Adrenal gland (tissue), 12 donors: ENCODE results near the gene CNKSR3. TPM values are rescaled to one million over a fixed set of nuclear protein-coding genes. Genes with fewer than 3 reads are reported as not detected.

Experiments used
- DNase-seq, 7 donors: peaks; one replicate each; pipeline ENCODE4 v3.0.0-alpha.2; 2019 to 2020
- H3K27ac ChIP-seq, 5 donors: fragments of 200-600 bp; sonication (generic) in 4 of 5; 1 replicate in 3 of 5; 2 replicates in 2 of 5; pipeline versions ENCODE4 v1.5.1 to v1.8.0; 2016 to 2020; ENCODE audit warnings: mild to moderate bottlenecking in 1 of 5
- H3K27me3 ChIP-seq: fragments of 200-600 bp; 2 replicates; pipeline ENCODE4 v1.8.0; 2021
- H3K36me3 ChIP-seq, 2 donors: fragments of 200-600 bp; replicated peaks in 1 of 2; 1 replicate in 1 of 2; 2 replicates in 1 of 2; pipeline versions ENCODE4 v1.5.1 to v1.8.0; 2018 to 2022
- H3K4me1 ChIP-seq, 2 donors: fragments of 200-600 bp; replicated peaks in 1 of 2; 1 replicate in 1 of 2; 2 replicates in 1 of 2; pipeline versions ENCODE4 v1.5.1 to v1.8.0; 2018 to 2021
- H3K4me3 ChIP-seq, 4 donors: fragments of 200-600 bp; sonication (generic) in 3 of 4; one replicate each; pipeline ENCODE4 v1.5.1; 2016 to 2018
- H3K9me3 ChIP-seq, 3 donors: fragments of 200-600 bp; sonication (generic) in 1 of 3; replicated peaks in 1 of 3; 1 replicate in 2 of 3; 2 replicates in 1 of 3; pipeline versions ENCODE4 v1.5.1 to v1.8.0; 2016 to 2021
- CTCF ChIP-seq, 6 experiments: fragments of 450-650 bp in 4 of 6; fragments of 200-600 bp in 2 of 6; sonication (generic) in 1 of 6; IDR thresholded peaks; 1 replicate in 5 of 6; 2 replicates in 1 of 6; pipeline versions ENCODE4 v1.5.1 to v1.8.0; 2016 to 2021; ENCODE audit warnings: antibody characterized with exemption in 6 of 6, mild to moderate bottlenecking in 2 of 6, moderate library complexity in 1 of 6
- POLR2A ChIP-seq, 2 donors: fragments of 450-650 bp; IDR thresholded peaks; one replicate each; pipeline ENCODE4 v1.6.1; 2017; ENCODE audit warnings: antibody characterized with exemption in 2 of 2, mild to moderate bottlenecking in 2 of 2, moderate library complexity in 1 of 2
- WGBS, 4 donors: extraction: QIAGEN DNeasy Blood & Tissue Kit in 2 of 4; methylation state at CpG; one replicate each; pipeline versions ENCODE4 v1.1.5 to v1.1.7; 2013 to 2017; 5-methylcytosine and 5-hydroxymethylcytosine counted together
- intact Hi-C, 2 donors: fragments of 100-400 bp; cut with DNase I; formaldehyde crosslinking; loops; one replicate each; pipeline versions ENCODE4 v1.14.1 to v1.15.0; 2022 to 2023
- polyA plus RNA-seq, 3 donors: library from polyadenylated mRNA; stranded (reverse); fragments of 200-250 nt in 2 of 3; fragments of 350-450 nt in 1 of 3; fragmentation: Illumina TruSeq in 1 of 3; extraction: RNeasy Lipid Tissue Mini Kit (QIAGEN cat#74804) in 1 of 3; gene quantifications; one replicate each; pipeline ENCODE4 v1.2.3, GENCODE V29; 2013 to 2014
- total RNA-seq, 9 donors: library from RNA; depleted of rRNA in 4 of 9; stranded (reverse); fragments of >200 nt in 4 of 9; fragments of 120-200 nt in 1 of 9; fragmentation: NEBNext Ultra II Directional in 1 of 9; extraction: Animal tissue kit (Norgen Biotek cat#: 25700) in 1 of 9; gene quantifications; one replicate each; pipeline versions ENCODE4 v1.1.0 to v1.2.4, GENCODE V29; 2013 to 2023
- donor health status: healthy with polysubstance abuse.
- donor health status: Bipolar disorder and iron deficiency.
- donor health status: DM: yes; HTN: yes; CAD: no.
- donor health status: DM: no; HTN: no; CAD: no.
- donor health status: DM: no; HTN: no; CAD: no.
- donor health status: DM: yes; HTN: yes; CAD: no.

Gene CNKSR3
- total and polyA plus RNA-seq, 12 donors = 1.1 to 10.7 (median 2.5) TPM

GRCh38 chr6:154555073-154555677, 44.7 kb upstream of the CNKSR3 start:
- no peaks in the 10 kb centered on the region for H3K9me3 ChIP-seq

GRCh38 chr6:154554491-154554890, 44.0 kb upstream of the CNKSR3 start:
- TF ChIP-seq CTCF (IDR thresholded peaks at IDR 0.05) = no peak
- no peak for TF ChIP-seq POLR2A (IDR thresholded peaks at IDR 0.05)
- WGBS, 4 donors = 80 to 89% (median 85%) methylated on average over 6 of the region's 6 CpGs

More at GRCh38 chr6:154555073-154555677, 44.7 kb upstream of the CNKSR3 start:
- intact Hi-C loops = no loop called here
- no peak for TF ChIP-seq POLR2A (IDR thresholded peaks at IDR 0.05)
- TF ChIP-seq CTCF (IDR thresholded peaks at IDR 0.05) = no peak
- Histone ChIP-seq H3K27me3 (peaks cover 7% of the 10 kb centered on the region), H3K4me3 (no peak overlapping the region), H3K36me3 (no peaks in the 10 kb centered on the region), H3K4me1 (no peaks in the 10 kb centered on the region), H3K27ac (no peak overlapping the region)
- 78 to 91% (median 86%) methylated on average over 7 of the region's 7 CpGs for WGBS, 4 donors
- DNase-seq = no peak

GRCh38 chr6:154550779-154551178, 40.3 kb upstream of the CNKSR3 start:
- no peak for DNase-seq
- no peaks in the 10 kb centered on the region for H3K9me3 ChIP-seq
- peaks cover 5% of the 10 kb centered on the region in 2 donors for H3K4me1 ChIP-seq
- no peak overlapping the region for H3K27ac ChIP-seq
- intact Hi-C loops = no loop called here
- TF ChIP-seq POLR2A (IDR thresholded peaks at IDR 0.05) (no peak), CTCF (IDR thresholded peaks at IDR 0.05) (no peak)
- H3K36me3 ChIP-seq = no peaks in the 10 kb centered on the region
- H3K27me3 ChIP-seq = peaks cover 7% of the 10 kb centered on the region
- no peak overlapping the region for H3K4me3 ChIP-seq

More at GRCh38 chr6:154554491-154554890, 44.0 kb upstream of the CNKSR3 start:
- peaks cover 7% of the 10 kb centered on the region for H3K27me3 ChIP-seq
- H3K4me3 ChIP-seq = no peak overlapping the region
- H3K27ac ChIP-seq = no peak overlapping the region
- intact Hi-C loops = no loop called here
- no peaks in the 10 kb centered on the region for H3K36me3 ChIP-seq
- H3K4me1 ChIP-seq = no peaks in the 10 kb centered on the region
- no peaks in the 10 kb centered on the region for H3K9me3 ChIP-seq
- no peak for DNase-seq

- TF ChIP-seq CTCF (IDR thresholded peaks at IDR 0.05) (no peak), POLR2A (IDR thresholded peaks at IDR 0.05) (no peak)
- intact Hi-C loops = no loop called here
- no peak for DNase-seq
- Histone ChIP-seq H3K9me3 (no peaks in the 10 kb centered on the region), H3K4me3 (no peak overlapping the region), H3K27me3 (no peaks in the 10 kb centered on the region), H3K36me3 (no peaks in the 10 kb centered on the region), H3K27ac (no peak overlapping the region), H3K4me1 (peaks cover 5% of the 10 kb centered on the region in 2 donors)
- 94 to 99% (median 97%) methylated on average over 6 of the region's 6 CpGs for WGBS, 4 donors
Observed at GRCh38 chr6:154549179-154549578, 38.7 kb upstream of the CNKSR3 start.
